ENCODE measurements around the gene MOB3C. TPM values are rescaled to one million over a fixed set of nuclear protein-coding genes. Genes with fewer than 3 reads are reported as not detected.

Gene MOB3C
- polyA plus RNA-seq, 1 experiment = 11.6 TPM

DNA sequence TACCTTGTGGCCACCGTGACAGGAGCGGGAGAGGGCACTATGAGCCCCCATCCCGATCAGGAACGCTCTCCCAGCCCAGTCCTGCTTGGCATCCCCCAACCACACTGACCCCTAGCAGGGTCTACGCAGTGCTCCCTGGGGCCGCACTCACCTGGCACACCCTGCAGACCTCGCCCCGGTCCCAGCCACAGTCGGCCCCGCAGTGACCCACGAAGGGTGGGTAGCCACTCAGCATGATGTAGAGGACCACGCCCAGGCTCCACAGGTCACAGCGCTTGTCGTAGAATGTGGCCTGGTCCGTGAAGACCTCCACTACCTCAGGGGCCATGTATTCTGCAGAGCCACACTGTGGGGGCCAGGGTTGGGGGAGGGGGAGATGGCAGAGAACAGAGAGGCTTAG is 54.1 kb downstream of the MOB3C start:
- CTCF ChIA-PET = interaction anchor here (0.9 kb wide), 1 partner anchor 14 kb away, joined by 3 read pairs; no protein-coding TSS in a partner anchor
- Histone ChIP-seq H3K36me3 (ENCODE audit: control insufficient read depth, insufficient read depth, low read length) (peaks cover 22% of the 10 kb centered on the region), H3K27me3 (ENCODE audit: control insufficient read depth, insufficient read depth, low read length) (no peaks in the 10 kb centered on the region), H3K4me3 (ENCODE audit: low read depth, low read length) (no peak overlapping the region)
- TF ChIP-seq, protein P1, sequence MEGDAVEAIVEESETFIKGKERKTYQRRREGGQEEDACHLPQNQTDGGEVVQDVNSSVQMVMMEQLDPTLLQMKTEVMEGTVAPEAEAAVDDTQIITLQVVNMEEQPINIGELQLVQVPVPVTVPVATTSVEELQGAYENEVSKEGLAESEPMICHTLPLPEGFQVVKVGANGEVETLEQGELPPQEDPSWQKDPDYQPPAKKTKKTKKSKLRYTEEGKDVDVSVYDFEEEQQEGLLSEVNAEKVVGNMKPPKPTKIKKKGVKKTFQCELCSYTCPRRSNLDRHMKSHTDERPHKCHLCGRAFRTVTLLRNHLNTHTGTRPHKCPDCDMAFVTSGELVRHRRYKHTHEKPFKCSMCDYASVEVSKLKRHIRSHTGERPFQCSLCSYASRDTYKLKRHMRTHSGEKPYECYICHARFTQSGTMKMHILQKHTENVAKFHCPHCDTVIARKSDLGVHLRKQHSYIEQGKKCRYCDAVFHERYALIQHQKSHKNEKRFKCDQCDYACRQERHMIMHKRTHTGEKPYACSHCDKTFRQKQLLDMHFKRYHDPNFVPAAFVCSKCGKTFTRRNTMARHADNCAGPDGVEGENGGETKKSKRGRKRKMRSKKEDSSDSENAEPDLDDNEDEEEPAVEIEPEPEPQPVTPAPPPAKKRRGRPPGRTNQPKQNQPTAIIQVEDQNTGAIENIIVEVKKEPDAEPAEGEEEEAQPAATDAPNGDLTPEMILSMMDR (IDR thresholded peaks at IDR 0.05; ENCODE audit: insufficient read depth, low read depth, low read length) = no peak
- POLR2A ChIA-PET = no interaction called here
- no peak for DNase-seq (ENCODE audit: low read depth)

DNA sequence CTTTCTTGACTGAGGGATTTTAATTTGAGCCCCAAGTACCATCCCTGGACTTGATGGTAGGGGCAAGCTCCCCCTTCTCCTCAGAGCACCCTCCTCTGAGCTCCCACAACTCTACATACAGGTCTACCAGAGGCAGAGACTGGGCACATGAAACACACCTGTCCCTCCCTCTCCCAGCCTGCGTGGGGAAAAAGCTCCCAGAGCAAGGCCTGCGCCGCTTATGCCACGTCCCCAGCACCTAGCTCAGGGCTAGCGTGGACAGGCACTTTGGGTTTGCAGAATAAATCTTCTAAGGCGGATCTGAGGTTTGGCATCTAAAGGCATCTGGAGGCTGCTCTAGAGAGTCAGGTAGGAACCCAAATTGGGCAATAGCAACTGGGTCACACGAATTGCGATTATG is 57.6 kb downstream of the MOB3C start:
- TF ChIP-seq, protein P1 (IDR thresholded peaks at IDR 0.05; ENCODE audit: insufficient read depth, low read depth, low read length) = no peak
- Histone ChIP-seq H3K36me3 (ENCODE audit: control insufficient read depth, insufficient read depth, low read length) (peaks cover 16% of the 10 kb centered on the region), H3K27me3 (ENCODE audit: control insufficient read depth, insufficient read depth, low read length) (no peaks in the 10 kb centered on the region), H3K4me3 (ENCODE audit: low read depth, low read length) (no peak overlapping the region)
- CTCF ChIA-PET = interaction anchor here (1.6 kb wide), 1 partner anchor 11 kb away, joined by 7 read pairs; no protein-coding TSS in a partner anchor
- POLR2A ChIA-PET = no interaction called here
- no peak for DNase-seq (ENCODE audit: low read depth)

DNA sequence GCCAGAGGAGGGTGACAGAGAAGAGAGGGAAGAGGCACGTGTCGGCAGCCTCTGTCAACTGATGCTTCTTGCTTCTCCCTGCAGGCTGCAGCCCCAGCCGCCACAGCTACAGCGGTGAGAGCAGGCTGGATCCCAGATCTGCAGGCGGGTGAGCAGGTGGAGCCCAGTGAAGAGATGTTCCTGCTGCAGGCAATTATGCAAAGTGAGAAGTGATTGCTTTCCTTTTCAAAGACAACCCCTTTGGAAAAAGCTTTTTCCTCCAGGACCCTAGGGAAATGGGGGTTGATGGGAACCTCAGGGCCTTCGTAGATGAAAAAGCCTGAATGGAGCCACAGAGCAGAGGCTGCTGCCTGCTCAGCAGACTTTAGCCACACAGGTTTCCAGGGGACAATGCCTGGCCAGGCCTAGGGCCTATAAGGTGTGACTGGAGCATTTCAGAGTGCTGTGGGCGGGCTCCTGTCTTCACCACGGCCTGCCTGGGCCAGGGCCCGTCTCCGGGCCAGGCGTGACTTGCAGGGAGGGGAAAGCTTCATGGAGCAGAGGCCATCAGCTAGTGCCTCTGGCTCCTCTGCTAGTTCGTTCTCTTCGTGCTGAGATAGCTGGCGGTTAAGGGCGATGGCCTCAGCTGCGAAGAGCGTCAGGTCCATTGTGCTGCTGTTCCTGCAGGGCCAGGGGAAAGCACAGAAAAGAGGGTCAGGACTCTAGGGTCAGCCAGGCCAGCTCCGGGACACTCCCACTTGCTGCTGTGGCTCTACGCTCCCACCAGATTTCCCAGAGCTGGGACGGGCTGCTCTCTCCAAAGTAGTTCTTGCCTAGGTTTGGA is 58.3 kb downstream of the MOB3C start:
- no peak for DNase-seq (ENCODE audit: low read depth)
- TF ChIP-seq, protein P1 (IDR thresholded peaks at IDR 0.05; ENCODE audit: insufficient read depth, low read depth, low read length) = no peak
- H3K36me3 ChIP-seq (ENCODE audit: control insufficient read depth, insufficient read depth, low read length) = peaks cover 16% of the 10 kb centered on the region
- ChIA-PET CTCF (interaction anchor here (1.6 kb wide), 1 partner anchor 10 kb away, joined by 7 read pairs; no protein-coding TSS in a partner anchor), POLR2A (no interaction called here)
- H3K27me3 ChIP-seq (ENCODE audit: control insufficient read depth, insufficient read depth, low read length) = no peaks in the 10 kb centered on the region
- H3K4me3 ChIP-seq (ENCODE audit: low read depth, low read length) = no peak overlapping the region

Other genes starting within 250 kb of the MOB3C start
- 1.3 and 1.8 TPM in 2 replicates for gene FAAH, start 222.5 kb downstream of the MOB3C start, polyA plus RNA-seq (2011; rRNA removed)
- gene DMBX1, start 127.0 kb downstream of the MOB3C start, polyA plus RNA-seq (2011; rRNA removed) = not detected in 2 replicates
- not detected in 2 replicates for gene KNCN, start 65.2 kb downstream of the MOB3C start, polyA plus RNA-seq (2011; rRNA removed)
- gene MKNK1, start 12.5 kb downstream of the MOB3C start, polyA plus RNA-seq (2011; rRNA removed) = 25.7 and 30.1 TPM in 2 replicates
- gene ATPAF1, start 51.6 kb upstream of the MOB3C start, polyA plus RNA-seq (2011; rRNA removed) = 37.0 and 67.2 TPM in 2 replicates
- 0.07 TPM in 1 of 2 replicates, not detected in the other for gene TEX38, start 55.0 kb upstream of the MOB3C start, polyA plus RNA-seq (2011; rRNA removed)
- gene EFCAB14, start 102.3 kb upstream of the MOB3C start, polyA plus RNA-seq (2011; rRNA removed) = 30.4 and 49.4 TPM in 2 replicates
- not detected in 2 replicates for gene CYP4B1, start 182.2 kb upstream of the MOB3C start, polyA plus RNA-seq (2011; rRNA removed)

Measured in BJ (cell line).